K562 (cell line): ENCODE measurements around the gene CWC22. TPM values are rescaled to one million over a fixed set of nuclear protein-coding genes. Genes with fewer than 3 reads are reported as not detected.

Experiments used
- ATAC-seq: fragments of 200-7000 bp; cut with Tn5 transposase; 3 replicates; pipeline ENCODE4 v1.9.1; 2020; ENCODE audit warnings: moderate library complexity
- BruUV-seq: library from RNA; stranded (reverse); fragments of 400-500 nt; replicated peaks from 2 replicates; lab custom pipeline; 2021; lab: Mats Ljungman, UMichigan
- CTCF ChIA-PET: fragments of 300-600 bp; formaldehyde crosslinking; extraction: SDS; loops from one replicate; lab custom pipeline; 2021; ENCODE audit warnings: low intra/inter-chr PET ratio; lab: Yijun Ruan, JAX
- POLR2A ChIA-PET: fragments of 300-600, 350-650 bp; sonication (Branson Sonifier 250); formaldehyde crosslinking; extraction: SDS; loops from one replicate; lab custom pipeline; 2021; ENCODE audit warnings: antibody characterized with exemption, inconsistent platforms; lab: Yijun Ruan, JAX
- DNase-seq, 4 experiments: peaks; one replicate each; pipeline versions ENCODE4 v3.0.0 to v3.0.0-alpha.2; 2011 to 2018; ENCODE audit warnings: low spot score in 3 of 4, mixed read lengths in 3 of 4; ENCODE audit errors: extremely low read depth in 1 of 4
- FAIRE-seq: peaks from 2 replicates; lab custom pipeline; 2011; peaks lifted over from hg19 to GRCh38; lab: Jason Lieb, UNC
- H2AFZ ChIP-seq: 2 replicates; pipeline ENCODE4 v1.6.0; 2011; ENCODE audit warnings: low read depth, low read length, control low read depth, inconsistent platforms
- H3K27ac ChIP-seq: fragments of 200-600 bp; 3 replicates; pipeline ENCODE4 v1.8.0; 2011; ENCODE audit warnings: low read depth, mild to moderate bottlenecking, control low read depth, inconsistent platforms, low read length, moderate library complexity, mixed read lengths; ENCODE audit errors: extremely low read depth
- H3K27me3 ChIP-seq, 2 experiments: fragments of 300-600 bp in 1 of 2; 2 replicates in 1 of 2; 3 replicates in 1 of 2; pipeline versions ENCODE4 v1.6.0 to v1.8.0; 2011; ENCODE audit warnings: inconsistent platforms in 2 of 2, low read length in 2 of 2, mild to moderate bottlenecking in 1 of 2, mixed read lengths in 1 of 2, moderate library complexity in 1 of 2; ENCODE audit not compliant: control insufficient read depth in 2 of 2, insufficient read depth in 2 of 2
- H3K36me3 ChIP-seq: fragments of 300-600 bp; 3 replicates; pipeline ENCODE4 v1.8.0; 2011; ENCODE audit warnings: mild to moderate bottlenecking, low read length, inconsistent platforms; ENCODE audit not compliant: control insufficient read depth, insufficient read depth
- H3K4me1 ChIP-seq, 2 experiments: fragments of 200-600 bp in 1 of 2; replicated peaks in 1 of 2; 2 replicates in 1 of 2; 3 replicates in 1 of 2; pipeline versions ENCODE4 v1.5.1 to v1.8.0; 2011; ENCODE audit warnings: inconsistent platforms in 2 of 2, low read length in 2 of 2, mild to moderate bottlenecking in 1 of 2, mixed read lengths in 1 of 2, moderate library complexity in 1 of 2; ENCODE audit not compliant: control insufficient read depth in 2 of 2, insufficient read depth in 2 of 2
- H3K4me2 ChIP-seq: 2 replicates; pipeline ENCODE4 v1.6.1; 2011; ENCODE audit warnings: low read length, control low read depth, inconsistent platforms, mixed read lengths; ENCODE audit not compliant: insufficient read depth
- H3K4me3 ChIP-seq: fragments of 200-600 bp; sonication (generic), shearing (Covaris generic); 2 replicates; pipeline ENCODE4 v1.5.1; 2016; ENCODE audit warnings: control low read depth, inconsistent platforms
- H3K79me2 ChIP-seq: fragments of 200-600 bp; 3 replicates; pipeline ENCODE4 v1.8.0; 2011; ENCODE audit warnings: low read length, inconsistent platforms; ENCODE audit not compliant: control insufficient read depth, insufficient read depth
- H3K9ac ChIP-seq, 2 experiments: 2 replicates each; pipeline versions ENCODE4 v1.6.0 to v1.6.1; 2011; ENCODE audit warnings: low read depth in 2 of 2, low read length in 2 of 2, control low read depth in 1 of 2, inconsistent platforms in 1 of 2, mild to moderate bottlenecking in 1 of 2, mixed read lengths in 1 of 2; ENCODE audit not compliant: insufficient read depth in 1 of 2
- H3K9me1 ChIP-seq: one replicate; pipeline ENCODE4 v1.6.0; 2011; ENCODE audit warnings: inconsistent platforms, mild to moderate bottlenecking, low read length, moderate library complexity; ENCODE audit not compliant: control insufficient read depth, insufficient read depth
- H3K9me3 ChIP-seq: replicated peaks from 2 replicates; pipeline ENCODE4 v1.5.1; 2011; ENCODE audit warnings: low read depth, low read length, inconsistent platforms; ENCODE audit not compliant: control insufficient read depth, insufficient read depth
- H4K20me1 ChIP-seq: replicated peaks from 2 replicates; pipeline ENCODE4 v1.6.1; 2011; ENCODE audit warnings: low read length, inconsistent platforms, mixed read lengths; ENCODE audit not compliant: control insufficient read depth, insufficient read depth
- ATF1 ChIP-seq, 2 experiments: fragments of 450-650 bp in 1 of 2; IDR thresholded peaks; 2 replicates each; pipeline ENCODE4 v1.6.1; 2016; ENCODE audit warnings: missing compliant biosample characterization in 1 of 2, missing genetic modification characterization in 1 of 2
- BCOR ChIP-seq: fragments of 450-650 bp; IDR thresholded peaks from 2 replicates; pipeline ENCODE4 v1.6.1; 2016
- FOXK1 ChIP-seq: sonication (generic); formaldehyde crosslinking; IDR thresholded peaks from 2 replicates; pipeline ENCODE4 v1.8.0; 2022; ENCODE audit warnings: missing genetic modification reagents, mild to moderate bottlenecking, borderline replicate concordance
- FUS ChIP-seq: fragments of 200-400 bp; formaldehyde crosslinking; optimal IDR thresholded peaks from 2 replicates; pipeline ENCODE3; 2017; ENCODE audit warnings: low read depth, low read length
- IRF2 ChIP-seq: sonication (generic); formaldehyde crosslinking; IDR thresholded peaks from 2 replicates; pipeline ENCODE4 v1.8.1; 2022; ENCODE audit warnings: mild to moderate bottlenecking, missing genetic modification reagents
- SAP30 ChIP-seq: fragments of 200-600 bp; sonication (generic); IDR thresholded peaks from 2 replicates; pipeline ENCODE4 v1.6.1; 2012; ENCODE audit warnings: borderline replicate concordance, low read depth, mild to moderate bottlenecking, moderate library complexity, low read length, control low read depth, inconsistent platforms; ENCODE audit not compliant: insufficient read depth, poor library complexity, severe bottlenecking
- SMAD2 ChIP-seq: fragments of 150-350 bp; IDR thresholded peaks from 2 replicates; pipeline ENCODE4 v1.6.1; 2014; ENCODE audit warnings: low read depth, mild to moderate bottlenecking, low read length
- SRF ChIP-seq, 2 experiments: fragments of 250-450, 450-650 bp in 1 of 2; sonication (Bioruptor Pico) in 1 of 2; sonication (generic) in 1 of 2; formaldehyde crosslinking; IDR thresholded peaks; 2 replicates each; pipeline versions ENCODE4 v1.5.0 to v1.5.1; 2020 to 2022; ENCODE audit warnings: mild to moderate bottlenecking in 1 of 2, missing genetic modification reagents in 1 of 2
- TSC22D4 ChIP-seq: fragments of 450-650 bp; IDR thresholded peaks from 2 replicates; pipeline ENCODE4 v1.6.1; 2016; ENCODE audit warnings: missing genetic modification characterization, missing biosample characterization, control low read depth
- ZNF780A ChIP-seq: fragments of 250-450 bp; sonication (Bioruptor Pico); IDR thresholded peaks from 2 replicates; pipeline ENCODE4 v1.5.0; 2021; ENCODE audit warnings: mild to moderate bottlenecking
- WGBS: fragments of 100-300 bp; shearing (Covaris generic); methylation state at CpG from one replicate; pipeline ENCODE4 v1.1.6; 2016; ENCODE audit warnings: low coverage, mixed read lengths; ENCODE audit not compliant: insufficient coverage; ENCODE audit errors: missing lambda C conversion rate; 5-methylcytosine and 5-hydroxymethylcytosine counted together
- in situ Hi-C: fragments of 300-500 bp; cut with MboI; formaldehyde crosslinking; loops from 4 replicates; pipeline ENCODE4 v1.15.0; 2018; ENCODE audit warnings: inconsistent platforms, mixed read lengths
- intact Hi-C: fragments of 100-400 bp; cut with micrococcal nuclease; formaldehyde crosslinking; loops from 2 replicates; pipeline ENCODE4 v1.14.2; 2022
- polyA plus RNA-seq, 8 experiments: library from polyadenylated mRNA; depleted of rRNA in 4 of 8; stranded (reverse) in 5 of 8; unstranded in 3 of 8; fragments of >200 nt; fragmentation: Nextera tagmentation in 2 of 8; fragmentation: Illumina TruSeq in 1 of 8; extraction: Ambion mirVana in 2 of 8; extraction: Trizol in 1 of 8; gene quantifications; 2 replicates each; pipeline versions ENCODE4 v1.2.1 to v1.2.3, GENCODE V29; 2011 to 2014; ENCODE audit warnings: inconsistent platforms in 1 of 8, missing spikeins in 1 of 8
- total RNA-seq, 7 experiments: library from RNA; depleted of rRNA in 6 of 7; stranded (reverse); fragments of >200 nt in 6 of 7; fragmentation: Illumina TruSeq in 2 of 7; extraction: Trizol in 2 of 7; gene quantifications; 2 replicates each; pipeline versions ENCODE4 v1.2.1 to v1.2.3, GENCODE V29; 2011 to 2021; ENCODE audit warnings: low replicate concordance in 1 of 7
- TF ChIP-seq, protein P1 (sequence below): IDR thresholded peaks from 2 replicates; pipeline ENCODE4 v1.6.1; 2011; ENCODE audit warnings: borderline replicate concordance, low read depth, mild to moderate bottlenecking, moderate library complexity, low read length; ENCODE audit not compliant: insufficient read depth, poor library complexity, severe bottlenecking
- TF ChIP-seq, protein P2 (sequence below): sonication (generic); formaldehyde crosslinking; IDR thresholded peaks from 2 replicates; pipeline ENCODE4 v1.8.1; 2023; ENCODE audit warnings: mild to moderate bottlenecking, missing genetic modification reagents
- TF ChIP-seq, protein P3 (sequence below): fragments of 450-650 bp; IDR thresholded peaks from 2 replicates; pipeline ENCODE4 v1.6.1; 2017; ENCODE audit warnings: mild to moderate bottlenecking, moderate library complexity

Gene CWC22
- total and polyA plus RNA-seq, 9 of the 15 experiments (the other 6 are each of a cell fraction or from before 2014, with no cell fraction given), result 14.5 to 54.2 (median 36.7) TPM

DNA sequence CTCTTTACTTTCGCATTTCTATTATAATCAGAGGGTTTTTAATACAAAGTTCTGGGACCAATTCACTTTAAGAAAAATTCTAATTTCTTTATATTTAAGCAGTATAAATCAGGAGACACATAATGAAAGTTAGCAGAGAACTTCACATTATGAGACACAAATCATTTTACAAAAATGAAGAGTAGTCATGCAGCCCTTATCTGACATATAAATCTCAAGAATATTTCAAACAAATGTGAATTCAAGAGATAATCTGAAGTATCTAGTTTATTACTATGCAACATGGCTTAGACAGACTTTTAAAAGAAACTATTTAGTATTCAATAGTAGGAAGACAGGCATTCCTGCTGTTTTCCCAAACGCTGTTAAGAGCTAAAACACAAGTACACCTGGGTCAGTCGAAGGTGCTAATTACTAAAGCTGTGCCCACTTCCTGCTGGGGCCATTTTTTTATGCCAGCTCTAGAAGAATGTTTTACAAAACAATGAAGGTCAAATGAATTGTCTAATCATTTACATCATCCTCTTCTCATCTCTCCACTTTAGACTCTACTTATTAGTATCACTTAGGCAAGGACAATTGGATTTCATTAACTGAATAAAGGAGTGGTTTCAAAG, 40.2 kb downstream of the CWC22 start:
- WGBS, result 97% methylated on average over 3 of the region's 3 CpGs
- in situ Hi-C loops, result no loop called here
- no peaks in the 10 kb centered on the region for H3K27me3 ChIP-seq
- no peak overlapping the region for H3K4me3 ChIP-seq
- H3K4me2 ChIP-seq, result no peak overlapping the region
- no peaks in the 10 kb centered on the region for H3K4me1 ChIP-seq
- POLR2A ChIA-PET, result no interaction called here
- no peaks in the 10 kb centered on the region for H4K20me1 ChIP-seq
- TF ChIP-seq ATF1 (CRISPR knock-in tag; IDR thresholded peaks at IDR 0.05) (no peak), ATF1 (tag; IDR thresholded peaks at IDR 0.05) (no peak), BCOR (no peak), TSC22D4 (tag) (no peak), ZNF780A (no peak), SAP30 (no peak), FOXK1 (CRISPR knock-in tag) (no peak), IRF2 (CRISPR knock-in tag) (no peak), SRF (CRISPR knock-in tag; IDR thresholded peaks at IDR 0.05) (no peak), SMAD2 (no peak), FUS (no peak)
- TF ChIP-seq, protein P1, sequence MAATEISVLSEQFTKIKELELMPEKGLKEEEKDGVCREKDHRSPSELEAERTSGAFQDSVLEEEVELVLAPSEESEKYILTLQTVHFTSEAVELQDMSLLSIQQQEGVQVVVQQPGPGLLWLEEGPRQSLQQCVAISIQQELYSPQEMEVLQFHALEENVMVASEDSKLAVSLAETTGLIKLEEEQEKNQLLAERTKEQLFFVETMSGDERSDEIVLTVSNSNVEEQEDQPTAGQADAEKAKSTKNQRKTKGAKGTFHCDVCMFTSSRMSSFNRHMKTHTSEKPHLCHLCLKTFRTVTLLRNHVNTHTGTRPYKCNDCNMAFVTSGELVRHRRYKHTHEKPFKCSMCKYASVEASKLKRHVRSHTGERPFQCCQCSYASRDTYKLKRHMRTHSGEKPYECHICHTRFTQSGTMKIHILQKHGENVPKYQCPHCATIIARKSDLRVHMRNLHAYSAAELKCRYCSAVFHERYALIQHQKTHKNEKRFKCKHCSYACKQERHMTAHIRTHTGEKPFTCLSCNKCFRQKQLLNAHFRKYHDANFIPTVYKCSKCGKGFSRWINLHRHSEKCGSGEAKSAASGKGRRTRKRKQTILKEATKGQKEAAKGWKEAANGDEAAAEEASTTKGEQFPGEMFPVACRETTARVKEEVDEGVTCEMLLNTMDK, result no peak
- TF ChIP-seq, protein P2, sequence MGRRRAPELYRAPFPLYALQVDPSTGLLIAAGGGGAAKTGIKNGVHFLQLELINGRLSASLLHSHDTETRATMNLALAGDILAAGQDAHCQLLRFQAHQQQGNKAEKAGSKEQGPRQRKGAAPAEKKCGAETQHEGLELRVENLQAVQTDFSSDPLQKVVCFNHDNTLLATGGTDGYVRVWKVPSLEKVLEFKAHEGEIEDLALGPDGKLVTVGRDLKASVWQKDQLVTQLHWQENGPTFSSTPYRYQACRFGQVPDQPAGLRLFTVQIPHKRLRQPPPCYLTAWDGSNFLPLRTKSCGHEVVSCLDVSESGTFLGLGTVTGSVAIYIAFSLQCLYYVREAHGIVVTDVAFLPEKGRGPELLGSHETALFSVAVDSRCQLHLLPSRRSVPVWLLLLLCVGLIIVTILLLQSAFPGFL, result no peak
- TF ChIP-seq, protein P3, sequence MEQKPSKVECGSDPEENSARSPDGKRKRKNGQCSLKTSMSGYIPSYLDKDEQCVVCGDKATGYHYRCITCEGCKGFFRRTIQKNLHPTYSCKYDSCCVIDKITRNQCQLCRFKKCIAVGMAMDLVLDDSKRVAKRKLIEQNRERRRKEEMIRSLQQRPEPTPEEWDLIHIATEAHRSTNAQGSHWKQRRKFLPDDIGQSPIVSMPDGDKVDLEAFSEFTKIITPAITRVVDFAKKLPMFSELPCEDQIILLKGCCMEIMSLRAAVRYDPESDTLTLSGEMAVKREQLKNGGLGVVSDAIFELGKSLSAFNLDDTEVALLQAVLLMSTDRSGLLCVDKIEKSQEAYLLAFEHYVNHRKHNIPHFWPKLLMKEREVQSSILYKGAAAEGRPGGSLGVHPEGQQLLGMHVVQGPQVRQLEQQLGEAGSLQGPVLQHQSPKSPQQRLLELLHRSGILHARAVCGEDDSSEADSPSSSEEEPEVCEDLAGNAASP, result no peak
- TF ChIP-seq, all 486 proteins: peak for 0
- DNase-seq (no peak), FAIRE-seq (no peak), ATAC-seq (no peak)
- no peaks in the 10 kb centered on the region for H3K9me3 ChIP-seq
- no peaks in the 10 kb centered on the region for H3K9me1 ChIP-seq
- peaks cover 70% of the 10 kb centered on the region for H3K36me3 ChIP-seq
- no peak overlapping the region for H2AFZ ChIP-seq
- no peak overlapping the region for H3K9ac ChIP-seq
- no TSS peak for BruUV-seq
- CTCF ChIA-PET, result no interaction called here
- no peak overlapping the region for H3K27ac ChIP-seq
- intact Hi-C loops, result no loop called here
- no peaks in the 10 kb centered on the region for H3K79me2 ChIP-seq
